Activated CD4-positive, alpha-beta memory T cell treated with anti-CD3 and anti-CD28 coated beads for 36 hours (primary cell): ENCODE data around the gene HNRNPH1. TPM values are rescaled to one million over a fixed set of nuclear protein-coding genes. Genes with fewer than 3 reads are reported as not detected.

Source experiments
- CTCF ChIA-PET: fragments of 350-600 bp; sonication (Branson Sonifier 250); formaldehyde crosslinking; loops from one replicate; lab custom pipeline; 2021; ENCODE audit warnings: antibody characterized with exemption, inconsistent platforms; lab: Charles Lee
- POLR2A ChIA-PET: fragments of 350-600 bp; sonication (Branson Sonifier 250); formaldehyde crosslinking; loops from one replicate; lab custom pipeline; 2021; ENCODE audit warnings: antibody characterized with exemption; lab: Charles Lee
- DNase-seq: peaks from one replicate; pipeline ENCODE4 v3.0.0-alpha.2; 2020
- H3K27ac Mint-ChIP-seq: one replicate; pipeline ENCODE4 v1.8.0; 2021; ENCODE audit warnings: mixed read lengths
- H3K27me3 Mint-ChIP-seq: one replicate; pipeline ENCODE4 v1.8.0; 2021; ENCODE audit warnings: mixed read lengths
- H3K36me3 Mint-ChIP-seq: one replicate; pipeline ENCODE4 v1.8.0; 2021; ENCODE audit warnings: mixed read lengths
- H3K4me1 Mint-ChIP-seq: one replicate; pipeline ENCODE4 v1.8.0; 2021; ENCODE audit warnings: low read depth, mixed read lengths
- H3K4me3 Mint-ChIP-seq: one replicate; pipeline ENCODE4 v1.8.0; 2021; ENCODE audit warnings: mild to moderate bottlenecking, mixed read lengths
- H3K9me3 Mint-ChIP-seq: one replicate; pipeline ENCODE4 v1.8.0; 2021; ENCODE audit warnings: mixed read lengths
- intact Hi-C: fragments of 100-400 bp; cut with micrococcal nuclease; formaldehyde crosslinking; loops from one replicate; pipeline ENCODE4 v1.15.1; 2023
- total RNA-seq, 2 experiments: library from RNA; stranded (reverse); gene quantifications; one replicate each; pipeline ENCODE4 v1.2.3, GENCODE V29; 2021

HNRNPH1 gene
- total RNA-seq, 2 experiments from 2014 or later = 604 to 611 TPM

DNA sequence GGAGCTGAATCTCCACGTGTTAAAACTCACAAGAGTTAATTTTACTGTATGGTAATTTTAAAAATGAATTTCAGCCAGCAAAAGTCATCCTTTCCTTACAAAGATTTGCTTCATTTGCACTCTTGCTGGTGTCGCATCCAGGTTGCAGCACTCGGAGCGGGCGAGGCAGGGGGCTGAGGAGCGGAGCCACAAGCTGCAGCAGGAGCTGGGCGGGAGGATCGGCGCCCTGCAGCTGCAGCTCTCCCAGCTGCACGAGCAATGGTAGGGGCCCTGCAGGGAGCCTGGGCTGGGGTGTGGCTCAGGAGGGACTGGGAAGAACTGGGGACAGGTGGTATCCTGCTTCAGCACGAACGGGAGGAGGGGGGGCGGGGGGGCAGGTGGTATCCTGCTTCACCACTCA is 27.1 kb downstream of the HNRNPH1 start:
- Mint-ChIP-seq H3K27ac (no peak overlapping the region), H3K36me3 (peaks cover 45% of the 10 kb centered on the region), H3K4me1 (no peaks in the 10 kb centered on the region), H3K9me3 (no peaks in the 10 kb centered on the region), H3K4me3 (no peak overlapping the region), H3K27me3 (no peaks in the 10 kb centered on the region)
- no peak for DNase-seq
- POLR2A ChIA-PET = interaction anchor here (1.1 kb wide), 1 partner anchor 20 kb away, joined by 3 read pairs; no protein-coding TSS in a partner anchor
- CTCF ChIA-PET = interaction anchor here (1.3 kb wide), 1 partner anchor 27 kb away, joined by 5 read pairs; the partner anchor contains the start of gene HNRNPH1
- intact Hi-C loops = no loop called here

DNA sequence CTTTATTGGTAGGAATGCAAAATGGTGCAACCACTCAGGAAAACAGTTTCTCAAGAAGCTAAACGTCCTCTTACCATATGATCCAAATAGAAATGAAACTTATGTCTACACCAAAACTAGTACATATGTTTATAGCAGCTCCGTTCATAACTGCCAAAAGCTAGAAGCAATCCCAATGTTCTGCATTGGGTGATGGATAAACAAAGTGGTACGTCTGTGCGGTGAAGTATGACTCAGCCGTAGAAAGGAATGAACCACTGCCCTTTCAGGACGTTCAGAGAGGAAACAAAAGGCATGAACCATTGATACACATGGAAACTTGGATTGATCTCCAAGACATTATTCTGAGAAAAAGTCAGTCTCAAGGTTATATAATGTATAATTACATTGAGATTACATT is 27.6 kb downstream of the HNRNPH1 start:
- POLR2A ChIA-PET = interaction anchor here (1.1 kb wide), 1 partner anchor 21 kb away, joined by 3 read pairs; no protein-coding TSS in a partner anchor
- H3K4me1 Mint-ChIP-seq = no peaks in the 10 kb centered on the region
- CTCF ChIA-PET = no interaction called here
- H3K27me3 Mint-ChIP-seq = no peaks in the 10 kb centered on the region
- DNase-seq = no peak
- H3K27ac Mint-ChIP-seq = no peak overlapping the region
- H3K4me3 Mint-ChIP-seq = no peak overlapping the region
- peaks cover 45% of the 10 kb centered on the region for H3K36me3 Mint-ChIP-seq
- H3K9me3 Mint-ChIP-seq = no peaks in the 10 kb centered on the region
- intact Hi-C loops = no loop called here

DNA sequence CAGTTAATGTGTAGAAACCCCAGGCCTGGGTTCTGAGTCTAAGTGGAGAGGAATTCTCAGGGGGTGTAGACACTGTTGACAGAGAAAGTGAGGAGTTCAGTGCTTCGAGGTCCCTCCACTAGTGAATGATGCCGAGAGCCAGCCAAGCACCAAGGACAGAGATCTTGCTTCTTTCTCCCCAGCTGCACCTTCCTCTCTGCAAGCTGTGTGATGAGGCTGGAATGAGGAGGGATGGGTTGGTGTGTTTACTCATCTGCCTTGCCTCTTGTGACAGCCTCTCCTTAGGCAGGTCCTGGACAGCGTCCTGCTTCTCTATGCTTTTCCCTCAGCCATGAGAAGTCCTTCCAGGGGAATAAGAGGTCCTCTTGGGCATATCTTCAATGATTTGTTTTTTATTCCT is 35.3 kb downstream of the HNRNPH1 start:
- intact Hi-C loops = no loop called here

DNA sequence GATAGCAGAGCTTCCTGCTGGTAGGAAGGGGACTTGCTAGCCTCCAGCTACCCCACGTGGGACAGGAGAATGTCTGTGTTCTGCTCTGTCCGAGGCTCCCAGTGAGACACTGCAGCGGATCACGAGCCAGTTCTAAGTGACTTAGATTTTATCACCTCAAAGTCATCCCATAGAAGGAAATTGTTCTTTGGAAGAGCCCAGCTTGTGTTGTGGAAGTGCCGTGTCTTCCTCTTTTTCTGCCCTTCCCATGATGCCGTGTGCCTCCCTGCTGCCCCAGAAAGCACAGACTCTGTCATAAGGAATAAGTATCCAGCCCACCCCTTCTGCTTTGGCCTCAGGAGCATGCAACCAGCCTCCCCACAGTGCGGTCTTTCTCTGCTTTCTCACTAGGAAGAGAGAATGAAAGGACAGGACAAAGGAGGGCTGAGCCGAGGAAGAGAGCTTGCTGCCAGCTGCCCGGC is 37.5 kb downstream of the HNRNPH1 start:
- ChIA-PET CTCF (interaction anchor here (0.8 to 1.3 kb wide), 2 partner anchors 11 to 28 kb away, joined by 3 read pairs; no protein-coding TSS in a partner anchor), POLR2A (no interaction called here)
- H3K4me3 Mint-ChIP-seq = no peak overlapping the region
- H3K9me3 Mint-ChIP-seq = no peaks in the 10 kb centered on the region
- intact Hi-C loops = no loop called here
- H3K27ac Mint-ChIP-seq = no peak overlapping the region
- no peak for DNase-seq
- H3K4me1 Mint-ChIP-seq = no peaks in the 10 kb centered on the region
- H3K27me3 Mint-ChIP-seq = no peaks in the 10 kb centered on the region
- peaks cover 22% of the 10 kb centered on the region for H3K36me3 Mint-ChIP-seq

More for the DNA sequence above, 35.3 kb downstream of the HNRNPH1 start:
- Mint-ChIP-seq H3K9me3 (no peaks in the 10 kb centered on the region), H3K27ac (no peak overlapping the region), H3K4me3 (no peak overlapping the region), H3K4me1 (no peaks in the 10 kb centered on the region), H3K27me3 (no peaks in the 10 kb centered on the region), H3K36me3 (peaks cover 29% of the 10 kb centered on the region)
- POLR2A ChIA-PET = no interaction called here
- DNase-seq = no peak
- CTCF ChIA-PET = no interaction called here

DNA sequence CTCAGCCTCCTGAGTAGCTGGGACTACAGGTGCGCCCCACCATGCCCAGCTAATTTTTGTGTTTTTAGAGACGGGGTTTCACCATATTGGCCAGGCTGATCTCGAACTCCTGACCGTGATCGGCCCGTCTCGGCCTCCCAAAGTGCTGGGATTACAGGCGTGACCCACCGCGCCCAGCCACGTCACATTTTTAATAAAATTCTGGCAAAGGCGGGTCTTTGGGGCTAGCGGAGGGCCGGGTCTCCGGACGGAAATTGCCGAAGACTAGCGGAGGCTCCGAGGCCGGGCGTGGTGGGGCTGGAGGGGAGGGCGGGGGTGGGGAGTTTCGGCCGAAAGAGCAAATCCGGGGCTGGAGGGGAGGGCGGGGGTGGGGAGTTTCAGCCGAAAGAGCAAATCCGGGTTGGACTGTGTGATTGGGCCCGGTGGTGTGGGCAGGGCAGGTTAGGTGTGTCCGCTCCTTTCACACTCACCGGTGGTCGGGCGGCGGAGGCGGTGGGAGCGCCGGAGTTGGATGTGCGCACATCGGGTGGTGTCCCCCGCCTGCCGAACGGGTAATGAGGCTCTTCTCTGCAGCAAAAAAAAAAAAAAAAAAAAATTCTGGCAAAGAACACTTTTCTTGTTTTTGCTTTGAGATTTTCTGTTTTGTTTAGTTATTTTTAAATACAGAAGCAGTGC is 46.0 kb downstream of the HNRNPH1 start:
- DNase-seq = no peak
- peaks cover 18% of the 10 kb centered on the region for H3K36me3 Mint-ChIP-seq
- H3K9me3 Mint-ChIP-seq = no peaks in the 10 kb centered on the region
- no peaks in the 10 kb centered on the region for H3K4me1 Mint-ChIP-seq
- CTCF ChIA-PET = no interaction called here
- intact Hi-C loops = no loop called here
- no peaks in the 10 kb centered on the region for H3K27me3 Mint-ChIP-seq
- POLR2A ChIA-PET = no interaction called here
- H3K4me3 Mint-ChIP-seq = no peak overlapping the region
- no peak overlapping the region for H3K27ac Mint-ChIP-seq

DNA sequence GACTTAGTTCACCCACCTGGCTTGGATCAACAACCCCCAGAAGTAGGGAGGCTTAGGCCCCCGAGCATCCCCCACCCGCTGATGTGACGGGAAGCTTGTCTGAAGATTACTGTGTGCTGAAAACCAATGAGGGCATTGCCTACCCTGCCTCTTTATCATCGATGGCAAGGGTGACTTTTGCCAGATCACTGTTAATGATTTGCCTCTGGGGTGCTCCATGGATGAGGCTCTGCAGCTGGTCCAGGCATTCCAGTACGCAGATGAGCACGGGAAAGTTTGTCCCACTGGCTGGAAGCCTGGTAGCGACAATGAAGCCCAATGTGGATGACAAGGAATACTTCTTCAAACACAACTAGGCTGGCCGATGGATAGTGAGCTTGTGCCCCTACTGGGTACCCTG is 51.1 kb downstream of the HNRNPH1 start:
- H3K9me3 Mint-ChIP-seq = no peaks in the 10 kb centered on the region
- ChIA-PET CTCF (no interaction called here), POLR2A (no interaction called here)
- no peak overlapping the region for H3K27ac Mint-ChIP-seq
- H3K27me3 Mint-ChIP-seq = no peaks in the 10 kb centered on the region
- peaks cover 32% of the 10 kb centered on the region for H3K36me3 Mint-ChIP-seq
- H3K4me3 Mint-ChIP-seq = no peak overlapping the region
- H3K4me1 Mint-ChIP-seq = no peaks in the 10 kb centered on the region
- intact Hi-C loops = no loop called here
- DNase-seq = no peak

DNA sequence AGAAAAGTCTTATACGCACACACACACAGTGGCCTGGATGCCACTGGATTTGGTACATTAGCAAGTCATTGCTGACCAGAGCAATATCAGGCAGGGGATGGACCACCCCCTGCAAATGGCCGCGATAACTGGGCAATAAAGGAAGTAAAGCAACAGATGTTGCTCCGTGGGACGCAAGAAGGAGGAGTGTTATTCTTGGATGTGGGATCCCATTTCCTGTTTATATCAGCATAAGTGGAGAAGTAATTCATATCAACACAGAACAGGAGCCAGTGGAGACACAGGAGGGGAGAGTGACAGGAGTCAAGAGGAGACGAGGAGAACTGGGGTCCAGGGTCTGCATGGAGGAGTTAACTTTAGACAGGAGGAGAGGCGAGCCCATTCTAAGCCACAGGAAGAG is 54.8 kb downstream of the HNRNPH1 start:
- DNase-seq = no peak
- intact Hi-C loops = no loop called here
- Mint-ChIP-seq H3K27me3 (no peaks in the 10 kb centered on the region), H3K4me1 (no peaks in the 10 kb centered on the region), H3K4me3 (no peak overlapping the region), H3K36me3 (peaks cover 28% of the 10 kb centered on the region), H3K27ac (no peak overlapping the region), H3K9me3 (no peaks in the 10 kb centered on the region)
- ChIA-PET CTCF (no interaction called here), POLR2A (no interaction called here)

DNA sequence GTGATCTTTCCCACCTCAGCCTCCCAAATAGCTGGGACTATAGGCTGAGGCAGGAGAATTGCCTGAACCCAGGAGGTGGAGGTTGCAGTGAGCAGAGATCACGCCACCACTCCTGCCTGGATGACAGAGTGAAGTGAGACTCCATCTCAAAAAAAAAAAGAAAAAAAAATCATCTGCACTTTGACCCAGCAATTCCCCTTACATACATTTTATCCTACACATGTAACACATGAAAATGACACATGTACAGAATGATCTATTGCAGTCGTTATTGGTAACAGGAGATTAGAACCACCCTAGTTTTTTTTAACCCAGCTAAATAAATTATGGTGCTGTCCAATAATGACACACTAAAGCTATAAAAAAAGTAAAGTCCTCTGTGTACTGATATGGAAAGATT is 58.9 kb downstream of the HNRNPH1 start:
- Mint-ChIP-seq H3K27ac (no peak overlapping the region), H3K4me3 (no peak overlapping the region), H3K36me3 (peaks cover 36% of the 10 kb centered on the region), H3K4me1 (peaks cover 5% of the 10 kb centered on the region), H3K27me3 (no peaks in the 10 kb centered on the region), H3K9me3 (no peaks in the 10 kb centered on the region)
- DNase-seq = no peak
- ChIA-PET CTCF (no interaction called here), POLR2A (interaction anchor here (0.6 to 0.7 kb wide), 2 partner anchors 34 to 94 kb away, joined by 3 read pairs; no protein-coding TSS in a partner anchor)
- intact Hi-C loops = no loop called here

Other genes with a start within 250 kb of the HNRNPH1 start
- gene RUFY1, start 73.1 kb downstream of the HNRNPH1 start, total RNA-seq = 10 to 100 TPM; 30.3 to 34.0 TPM
- gene CBY3, start 57.4 kb upstream of the HNRNPH1 start, total RNA-seq = under 1 TPM; 0.61 to 0.67 TPM
- 100 to 1,000 TPM; 531 to 534 TPM for gene CANX, start 75.3 kb upstream of the HNRNPH1 start, total RNA-seq
- gene MAML1, start 109.2 kb upstream of the HNRNPH1 start, total RNA-seq = 10 to 100 TPM; 20.3 to 22.2 TPM
- 1 to 10 TPM in 1 of 2 experiments, under 1 TPM in 1; 0.48 to 1.1 TPM for gene LTC4S, start 170.3 kb upstream of the HNRNPH1 start, total RNA-seq
- 10 to 100 TPM; 95.8 to 96.8 TPM for gene MGAT4B, start 183.2 kb upstream of the HNRNPH1 start, total RNA-seq
- 100 to 1,000 TPM; 127 to 130 TPM for gene SQSTM1, start 197.2 kb upstream of the HNRNPH1 start, total RNA-seq
- 10 to 100 TPM; 19.8 to 24.9 TPM for gene MRNIP, start 235.1 kb upstream of the HNRNPH1 start, total RNA-seq